ENCODE measurements around the gene ADAT1.

Gene ADAT1

GRCh38 chr16:75584108-75584507, 39.0 kb downstream of the ADAT1 start:
- TF ChIP-seq PPARA (CRISPR knock-in tag; IDR thresholded peaks at IDR 0.05; ENCODE audit: borderline replicate concordance) (no peak), ZNF70 (CRISPR knock-in tag; IDR thresholded peaks at IDR 0.05) (no peak), ZFP30 (CRISPR knock-in tag; IDR thresholded peaks at IDR 0.05) (no peak), ISL1 (CRISPR knock-in tag; IDR thresholded peaks at IDR 0.05) (no peak), CSDC2 (CRISPR knock-in tag; IDR thresholded peaks at IDR 0.05) (no peak), CREB5 (CRISPR knock-in tag; IDR thresholded peaks at IDR 0.05; ENCODE audit: low read depth) (no peak), ZNF565 (CRISPR knock-in tag; conservative IDR thresholded peaks at IDR 0.05; ENCODE audit: low read depth) (no peak)
- ATAC-seq = no peak

- ATAC-seq = no peak
Observed at GRCh38 chr16:75579281-75579834, 43.7 kb downstream of the ADAT1 start.

GRCh38 chr16:75578725-75579124, 44.4 kb downstream of the ADAT1 start:
- TF ChIP-seq POU6F1 (CRISPR knock-in tag; IDR thresholded peaks at IDR 0.05; ENCODE audit: borderline replicate concordance, low read depth) = no peak
- TF ChIP-seq CSDC2 (CRISPR knock-in tag; IDR thresholded peaks at IDR 0.05) = no peak
- TF ChIP-seq TSHZ2 (CRISPR knock-in tag; IDR thresholded peaks at IDR 0.05) = no peak
- TF ChIP-seq TOX (CRISPR knock-in tag; IDR thresholded peaks at IDR 0.05; ENCODE audit: borderline replicate concordance) = no peak
- TF ChIP-seq SNAI2 (CRISPR knock-in tag; IDR thresholded peaks at IDR 0.05) = no peak
- no peak for TF ChIP-seq CSRNP3 (CRISPR knock-in tag; IDR thresholded peaks at IDR 0.05)
- no peak for TF ChIP-seq TCF4 (CRISPR knock-in tag; IDR thresholded peaks at IDR 0.05; ENCODE audit: borderline replicate concordance)
- TF ChIP-seq ARNTL (CRISPR knock-in tag; IDR thresholded peaks at IDR 0.05; ENCODE audit: borderline replicate concordance, low read depth) = no peak
- TF ChIP-seq RARB (CRISPR knock-in tag; IDR thresholded peaks at IDR 0.05) = no peak
- TF ChIP-seq OSR1 (CRISPR knock-in tag; IDR thresholded peaks at IDR 0.05) = no peak
- no peak for TF ChIP-seq ZFP30 (CRISPR knock-in tag; IDR thresholded peaks at IDR 0.05)
- TF ChIP-seq GLIS3 (CRISPR knock-in tag; IDR thresholded peaks at IDR 0.05) = no peak
- TF ChIP-seq ZFP3 (CRISPR knock-in tag; IDR thresholded peaks at IDR 0.05) = no peak
- TF ChIP-seq ISL1 (CRISPR knock-in tag; IDR thresholded peaks at IDR 0.05) = no peak
- TF ChIP-seq ESRRG (CRISPR knock-in tag; IDR thresholded peaks at IDR 0.05) = no peak
- no peak for TF ChIP-seq ZNF565 (CRISPR knock-in tag; conservative IDR thresholded peaks at IDR 0.05; ENCODE audit: low read depth)
- ATAC-seq = no peak

More at GRCh38 chr16:75579281-75579834, 43.7 kb downstream of the ADAT1 start:
- TF ChIP-seq ZNF565 (CRISPR knock-in tag; conservative IDR thresholded peaks at IDR 0.05; ENCODE audit: low read depth) = no peak
- TF ChIP-seq GLIS3 (CRISPR knock-in tag; IDR thresholded peaks at IDR 0.05) = no peak
- no peak for TF ChIP-seq CSDC2 (CRISPR knock-in tag; IDR thresholded peaks at IDR 0.05)
- no peak for TF ChIP-seq CREB5 (CRISPR knock-in tag; IDR thresholded peaks at IDR 0.05; ENCODE audit: low read depth)
- TF ChIP-seq ZFP30 (CRISPR knock-in tag; IDR thresholded peaks at IDR 0.05) = no peak
- TF ChIP-seq TOX (CRISPR knock-in tag; IDR thresholded peaks at IDR 0.05; ENCODE audit: borderline replicate concordance) = no peak
- no peak for TF ChIP-seq CSRNP3 (CRISPR knock-in tag; IDR thresholded peaks at IDR 0.05)

Measured in SK-N-SH treated with all-trans-retinoic acid at 6 μM for 48 hours (cell line).